ENCODE results near the gene RAB27B.
"Not testable (repeated sequence)": the region's sequence is repeated elsewhere in the genome, so short reads cannot be mapped to it uniquely, and the experiment has no call there.

RAB27B gene, protein sequence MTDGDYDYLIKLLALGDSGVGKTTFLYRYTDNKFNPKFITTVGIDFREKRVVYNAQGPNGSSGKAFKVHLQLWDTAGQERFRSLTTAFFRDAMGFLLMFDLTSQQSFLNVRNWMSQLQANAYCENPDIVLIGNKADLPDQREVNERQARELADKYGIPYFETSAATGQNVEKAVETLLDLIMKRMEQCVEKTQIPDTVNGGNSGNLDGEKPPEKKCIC
- 3.7 to 6.2 (median 5.6) reads per million in 4 donors for total RNA-seq

- DNase-seq: peak; percentile 20 to 69 (median 47)
Observed at GRCh38 chr18:54828281-54828881, at the start of gene RAB27B. Gene RAB27B (plus strand): TSS chr18:54828477. CDS start chr18:54877586, 49,109 bp downstream.

DNA sequence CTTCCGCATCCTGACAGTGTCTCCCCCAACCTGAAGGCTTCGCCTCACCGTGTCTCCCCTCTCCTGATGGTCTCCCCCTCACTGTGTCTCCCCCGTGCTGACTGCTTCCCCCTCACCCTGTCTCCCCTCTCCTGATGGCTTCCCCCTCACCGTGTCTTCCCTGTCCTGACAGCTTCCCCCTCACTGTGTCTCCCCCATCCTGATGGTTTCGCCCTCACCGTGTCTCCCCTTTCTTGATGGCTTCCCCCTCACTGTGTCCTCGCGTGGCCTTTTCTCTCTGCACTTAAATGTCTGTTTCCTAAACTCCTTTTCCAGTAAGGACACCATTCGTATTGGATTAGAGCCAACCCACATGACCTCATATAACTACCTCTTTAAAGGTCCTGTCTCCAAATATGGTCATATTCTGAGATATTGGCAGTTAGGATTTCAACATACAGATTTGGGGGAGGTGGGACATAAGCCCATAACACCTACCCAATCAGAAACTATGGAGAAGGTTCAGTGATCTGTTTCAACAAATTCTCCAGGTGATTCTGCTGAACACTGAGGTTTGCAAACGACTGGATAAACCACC lies 47.9 kb upstream of the RAB27B start:
- DNase-seq: no peak

- no peak for DNase-seq
Observed at GRCh38 chr18:54780970-54781369, 47.3 kb upstream of the RAB27B start.

DNA sequence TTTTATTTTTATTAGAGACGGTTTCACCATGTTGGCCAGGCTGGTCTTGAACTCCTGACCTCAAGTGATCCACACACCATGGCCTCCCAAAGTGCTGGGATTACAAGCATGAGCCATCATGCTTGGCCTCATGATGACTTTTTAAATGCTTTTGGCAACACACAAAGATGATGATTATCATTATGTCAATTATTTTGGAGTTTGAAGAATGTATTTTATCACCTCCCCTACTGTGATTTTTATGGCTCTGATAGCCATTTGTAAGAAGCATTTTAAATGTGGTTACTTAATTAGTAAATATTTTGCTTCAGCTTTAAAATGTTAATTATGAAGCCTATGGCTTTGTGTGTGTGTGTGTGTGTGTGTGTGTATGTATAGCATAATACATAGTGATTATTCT lies 45.1 kb upstream of the RAB27B start:
- no peak for DNase-seq

- DNase-seq: no peak
Observed at GRCh38 chr18:54786206-54786605, 42.1 kb upstream of the RAB27B start.

DNA sequence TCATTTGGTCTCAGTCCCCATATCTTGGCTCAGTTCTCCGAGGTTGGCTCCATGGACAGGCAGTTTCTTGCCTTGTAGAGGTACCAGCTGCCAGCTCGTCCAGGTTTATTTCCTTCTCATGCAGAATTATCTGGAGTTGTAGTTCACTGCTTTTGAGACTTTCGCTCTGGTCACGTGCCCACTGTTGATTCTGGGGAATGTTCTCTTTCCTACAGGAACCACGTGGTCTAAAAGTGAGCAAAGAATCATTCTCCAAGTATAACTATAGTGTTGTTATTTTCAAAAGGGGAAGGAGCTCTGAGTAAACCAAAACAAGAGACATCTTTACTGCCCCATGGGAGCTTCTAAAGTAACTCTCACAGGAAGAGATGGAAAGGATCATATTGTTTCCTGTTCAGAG lies 41.2 kb upstream of the RAB27B start:
- no peak for DNase-seq

- no peak for DNase-seq
Observed at GRCh38 chr18:54787616-54788015, 40.7 kb upstream of the RAB27B start.

DNA sequence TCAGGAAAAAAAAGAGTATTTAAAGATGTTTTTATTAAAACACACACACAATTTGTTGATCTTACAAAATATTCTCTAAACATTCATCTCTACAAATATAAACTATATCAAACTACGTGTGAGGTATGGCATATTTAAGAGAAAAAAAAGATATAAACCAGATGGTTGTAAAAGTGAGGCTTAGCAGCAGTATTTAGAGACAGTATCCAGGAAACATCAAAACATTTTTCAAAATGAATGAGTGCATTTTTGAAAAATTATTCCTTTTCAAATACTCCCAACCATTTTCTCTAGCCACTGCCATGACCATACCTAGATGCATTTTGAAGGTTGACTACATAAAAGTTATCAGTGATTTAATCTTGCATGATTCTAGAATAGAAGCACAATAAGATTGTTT lies 38.2 kb upstream of the RAB27B start:
- DNase-seq: no peak

DNA sequence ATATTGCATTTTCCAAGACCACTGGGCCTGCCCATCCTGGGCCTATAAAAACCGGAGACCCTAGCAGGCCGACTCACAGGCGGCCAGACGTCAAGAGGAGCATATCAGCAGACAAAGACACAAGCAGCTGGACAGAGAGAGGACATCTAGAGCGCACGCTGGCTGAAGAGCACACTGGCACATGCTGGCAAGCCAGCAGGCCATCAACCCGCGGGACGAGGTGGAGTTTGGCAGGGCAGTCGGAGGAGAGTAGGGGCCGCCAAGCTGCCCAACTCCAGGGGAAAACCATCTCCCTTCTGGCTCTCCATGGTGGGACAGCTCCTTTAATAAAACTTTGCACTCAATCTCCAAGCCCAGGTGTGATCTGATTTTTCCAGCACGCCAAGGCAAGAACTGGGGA lies 36.6 kb upstream of the RAB27B start:
- no peak for DNase-seq

DNA sequence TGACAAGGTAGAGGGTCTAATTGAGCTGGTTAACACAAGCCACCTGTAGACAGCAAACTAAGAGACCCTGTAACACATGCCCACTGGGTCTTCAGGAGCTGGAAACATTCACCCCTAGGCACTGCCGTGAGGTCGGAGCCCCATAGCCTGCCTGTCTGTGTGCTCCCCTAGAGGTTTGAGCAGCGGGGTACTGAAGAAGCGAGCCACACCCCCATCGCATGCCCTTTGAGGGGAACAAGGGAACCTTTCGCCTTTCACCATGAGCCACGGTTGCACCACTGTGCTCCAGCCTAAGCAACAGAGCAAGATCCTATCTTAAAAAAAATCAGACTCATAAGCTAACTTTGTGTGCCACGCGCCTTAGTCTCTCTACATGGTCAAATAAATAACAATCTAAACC lies 36.2 kb upstream of the RAB27B start:
- DNase-seq: no peak

DNA sequence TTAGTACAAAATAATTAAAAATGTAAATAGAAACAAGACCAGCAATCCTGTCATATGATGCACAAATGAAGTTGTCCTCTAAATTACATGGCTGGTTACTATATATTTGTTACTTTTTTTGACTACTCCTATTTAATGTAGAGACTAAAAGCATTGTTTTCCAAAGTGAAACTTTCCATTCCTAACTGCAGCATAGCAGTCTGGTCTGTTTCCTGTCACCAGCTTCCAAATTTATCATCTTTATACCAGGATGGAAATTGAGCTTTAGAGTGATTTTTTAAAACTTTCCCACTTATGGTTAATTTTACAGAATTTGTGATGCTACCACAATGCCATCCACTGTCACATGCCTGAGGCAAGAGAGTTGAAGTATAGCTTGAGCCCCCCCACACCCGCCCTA lies 33.5 kb upstream of the RAB27B start:
- DNase-seq: no peak

GRCh38 chr18:54798186-54798585 lies 30.1 kb upstream of the RAB27B start:
- no peak for DNase-seq

DNA sequence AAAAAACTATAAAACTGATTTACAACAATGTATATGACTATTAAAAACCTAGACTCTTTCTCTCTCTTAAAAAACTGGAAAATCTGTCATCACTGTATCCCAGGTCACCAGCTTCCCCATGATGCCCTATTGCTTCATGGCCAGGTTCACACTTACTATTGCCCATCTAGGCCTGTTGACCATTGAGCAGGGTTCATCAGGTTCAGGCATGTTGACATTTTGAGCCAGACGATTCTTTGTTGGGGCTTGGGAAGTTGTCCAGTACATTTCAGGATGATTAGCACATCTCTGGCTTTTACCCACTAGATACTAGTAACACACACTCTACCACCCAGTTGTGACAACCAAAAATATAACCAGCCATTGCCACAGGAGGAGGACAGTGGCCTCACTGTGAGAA lies 26.9 kb upstream of the RAB27B start:
- no peak for DNase-seq

- DNase-seq: no peak
Observed at GRCh38 chr18:54802178-54802577, 26.1 kb upstream of the RAB27B start.

DNA sequence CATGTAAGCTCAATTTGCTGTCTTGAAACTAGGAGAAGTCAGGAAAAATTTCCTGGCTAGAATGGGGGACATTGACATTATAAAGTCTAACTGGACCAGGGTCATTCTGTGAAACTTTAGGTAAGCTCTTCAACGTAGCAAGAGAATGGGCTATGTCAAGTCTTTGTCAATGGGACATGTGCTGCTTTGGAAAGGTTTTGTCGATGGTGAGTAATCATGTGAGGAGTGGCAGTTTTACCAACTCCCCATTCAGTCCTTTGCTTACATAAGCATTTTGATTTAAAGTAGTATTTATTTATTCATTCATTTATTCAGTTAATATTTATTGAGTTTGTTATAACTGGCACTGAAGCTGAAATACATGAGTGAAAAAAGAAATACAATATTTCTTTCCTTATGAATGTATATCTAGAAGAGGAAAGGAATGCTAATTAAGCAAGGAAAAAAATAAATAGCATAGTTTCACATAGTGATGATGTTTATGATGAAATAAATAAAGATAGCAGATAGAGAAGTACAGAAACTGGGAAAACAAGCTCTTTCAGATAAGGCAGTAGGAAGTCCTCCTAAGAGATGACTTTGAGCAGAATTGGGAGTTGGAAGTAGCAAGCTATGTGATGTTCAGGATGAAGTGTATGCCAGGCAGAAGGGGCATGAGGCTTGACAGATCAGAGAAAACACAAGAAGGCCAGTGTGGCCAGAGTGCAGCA lies 25.4 kb upstream of the RAB27B start:
- no peak for DNase-seq

GRCh38 chr18:54805571-54806334 lies 22.5 kb upstream of the RAB27B start:
- DNase-seq: peak in 1 of 5 donors; percentile 43

DNA sequence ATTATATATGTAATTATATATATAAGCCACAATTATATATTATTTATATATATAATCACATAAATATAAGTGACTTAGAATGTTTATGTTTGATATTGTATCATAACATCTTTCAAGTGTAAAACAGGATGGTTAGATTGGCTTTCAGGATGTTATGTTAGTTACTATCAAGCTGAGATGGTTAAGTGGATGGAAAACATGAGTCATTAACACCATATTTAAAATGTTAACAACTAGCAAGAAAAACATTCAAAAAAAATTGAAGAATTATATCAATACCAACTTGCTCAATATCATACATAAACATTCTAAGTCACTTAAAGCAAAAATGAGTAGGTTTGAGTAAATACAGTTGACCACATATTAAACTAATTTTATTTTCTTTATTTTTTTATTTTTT lies 21.8 kb upstream of the RAB27B start:
- peak in 1 of 5 donors; percentile 7 for DNase-seq

- no peak for DNase-seq
Observed at GRCh38 chr18:54807303-54807702, 21.0 kb upstream of the RAB27B start.

DNA sequence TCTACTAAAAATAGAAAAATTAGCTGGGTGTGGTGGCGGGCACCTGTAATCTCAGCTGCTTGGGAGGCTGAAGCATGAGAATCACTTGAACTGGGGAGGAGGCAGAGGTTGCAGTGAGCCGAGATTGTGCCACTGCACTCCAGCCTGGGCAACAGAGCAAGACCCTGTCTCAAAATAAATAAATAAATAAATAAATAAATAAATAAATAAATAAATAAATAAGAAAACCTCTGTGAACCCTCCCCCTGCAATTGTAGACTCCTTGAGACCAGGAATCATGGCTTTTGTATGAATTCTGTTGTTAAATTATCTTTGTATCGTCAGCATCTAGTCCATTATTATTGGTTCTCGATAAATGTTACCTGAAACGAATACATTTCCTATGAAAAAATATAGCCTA lies 17.6 kb upstream of the RAB27B start:
- DNase-seq: not testable (repeated sequence)

DNA sequence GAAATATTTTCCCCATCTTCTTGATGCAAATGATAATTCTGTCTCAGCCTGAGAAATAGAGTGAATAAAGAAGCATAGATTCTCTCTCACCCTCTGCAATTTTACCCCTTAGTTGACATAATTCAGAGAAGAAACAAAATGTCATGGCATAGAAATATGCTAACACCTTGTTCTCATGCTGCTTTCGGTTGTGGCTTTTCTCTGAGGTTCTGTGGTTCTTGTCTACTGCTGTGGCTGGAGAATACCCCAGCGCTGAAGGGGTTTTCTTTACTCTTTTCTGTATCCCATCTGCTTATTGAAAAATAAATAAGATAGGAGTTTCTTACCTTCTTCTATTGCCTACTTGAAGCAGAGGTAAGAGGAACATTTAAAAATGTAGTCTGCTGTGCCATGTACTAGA lies 15.4 kb upstream of the RAB27B start:
- DNase-seq: peak in 1 of 5 donors; percentile 14

DNA sequence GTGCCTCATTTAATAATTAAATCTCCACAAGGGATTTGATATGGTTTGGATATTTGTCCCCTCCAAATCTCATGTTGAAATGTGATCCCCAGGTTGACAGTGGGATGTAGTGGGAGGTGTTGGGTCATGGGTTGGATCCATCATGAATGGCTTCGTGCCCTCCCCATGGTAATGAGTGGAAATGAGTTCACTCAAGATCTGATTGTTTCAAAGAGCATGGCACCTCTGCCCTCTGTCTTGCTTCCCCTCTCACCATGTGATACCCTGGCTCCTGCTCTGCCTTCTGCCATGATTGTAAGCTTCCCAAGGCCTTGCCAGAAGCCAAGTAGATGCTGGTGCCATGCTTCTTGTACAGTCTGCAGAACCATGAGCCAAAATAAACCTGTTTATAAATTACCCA lies 15.0 kb upstream of the RAB27B start:
- DNase-seq: no peak

- no peak for DNase-seq
Observed at GRCh38 chr18:54813977-54814565, 14.2 kb upstream of the RAB27B start.

DNA sequence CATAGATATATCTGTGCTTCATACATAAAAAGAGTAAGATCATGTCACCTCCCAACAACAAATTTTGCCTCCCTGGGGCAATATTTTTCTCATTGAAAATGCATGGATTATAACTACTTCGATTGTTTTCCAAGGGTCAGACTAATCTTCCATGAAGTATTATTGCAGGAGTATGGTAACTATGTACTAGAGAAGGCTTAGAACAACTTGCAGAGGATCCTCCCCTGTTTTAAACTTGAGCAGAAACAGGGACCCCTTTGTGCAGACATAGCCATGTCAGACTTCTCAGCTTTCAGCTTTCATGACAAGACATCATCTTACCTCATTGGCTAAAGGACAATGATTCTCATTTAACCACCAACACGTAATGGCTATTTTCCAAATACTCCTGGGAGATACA lies 13.2 kb upstream of the RAB27B start:
- no peak for DNase-seq
